Measurements from ENCODE around the gene SEPHS2. TPM values are rescaled to one million over a fixed set of nuclear protein-coding genes. Genes with fewer than 3 reads are reported as not detected.

Gene SEPHS2
- total RNA-seq, 1 experiment from 2014 or later = 8.2 TPM

DNA sequence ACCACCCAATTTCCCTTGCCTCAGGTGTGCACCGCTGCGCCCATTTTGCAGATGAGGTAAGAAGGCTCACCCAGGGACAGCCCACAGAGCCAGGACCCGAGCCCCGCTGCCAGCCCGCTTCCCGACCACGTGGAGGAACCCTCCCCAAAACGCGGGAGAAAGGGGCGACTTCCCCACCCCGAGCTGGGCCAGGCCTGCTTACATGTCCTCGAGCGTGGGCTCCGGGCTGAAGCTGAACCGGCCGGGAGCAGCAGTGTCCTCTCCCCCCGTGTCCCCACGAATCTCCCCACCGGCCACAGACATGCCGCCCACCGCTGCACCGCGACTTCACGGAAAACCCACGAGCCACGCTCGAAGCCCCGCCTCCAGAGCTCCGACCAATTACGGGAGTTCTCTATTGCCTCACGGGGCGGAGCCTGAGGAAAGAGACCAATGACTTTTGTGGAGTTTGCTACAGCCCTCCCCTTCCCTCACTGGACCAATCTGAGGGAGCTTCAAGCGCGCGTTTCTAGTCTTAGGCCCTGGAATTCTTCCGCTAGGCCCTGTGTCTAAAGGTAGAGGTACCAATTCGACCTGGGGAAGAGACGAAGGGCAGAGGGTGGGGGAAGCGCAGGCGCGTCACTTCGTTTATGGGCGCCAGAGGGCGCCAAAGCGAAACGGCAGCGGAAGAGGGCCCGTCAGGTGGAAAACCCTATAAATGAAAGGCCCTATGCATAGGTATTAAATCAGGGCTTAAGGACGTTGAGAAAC lies 15.8 kb downstream of the SEPHS2 start, which contains the start of gene DCTPP1:
Gene DCTPP1 (minus strand): TSS at position 353 of the 750 bp plus-strand sequence. CDS start 50 bp downstream, at position 303.
- Histone ChIP-seq H3K27me3 (replicated peaks) (no peaks in the 10 kb centered on the region), H3K27ac (peak within 1 kb of the TSS; percentile 26; the same call in 1 of the 2 replicates), H3K4me1 (replicated peaks) (peaks cover 16% of the 10 kb centered on the region), H3K36me3 (peaks cover 34% of the 10 kb centered on the region), H3K9me3 (replicated peaks) (no peaks in the 10 kb centered on the region), H3K4me3 (peak within 1 kb of the TSS; percentile 60)
- DNase-seq (ENCODE audit: low read depth in 1 of 2, low spot score in 2 of 2) = peak; percentile 96 to 97

DNA sequence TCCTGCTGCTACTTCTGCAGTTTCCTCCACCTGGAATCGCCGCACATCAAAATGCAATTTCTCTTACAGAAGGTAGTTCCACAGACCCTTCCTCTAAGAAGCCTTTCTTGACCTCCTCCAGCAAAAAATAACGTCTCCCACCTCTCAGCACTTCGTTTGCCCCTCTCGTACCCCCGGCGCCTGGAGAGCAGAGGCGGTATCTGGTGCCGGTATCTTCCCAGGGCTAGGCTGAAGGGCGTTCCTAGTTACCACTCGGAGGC lies 16.3 kb downstream of the SEPHS2 start:
- DNase-seq (ENCODE audit: low read depth in 1 of 2, low spot score in 2 of 2) = no peak
- no peak overlapping the region for H3K27ac ChIP-seq
- no peaks in the 10 kb centered on the region for H3K27me3 ChIP-seq (replicated peaks)
- peaks cover 37% of the 10 kb centered on the region for H3K36me3 ChIP-seq
- no peaks in the 10 kb centered on the region for H3K9me3 ChIP-seq (replicated peaks)
- H3K4me3 ChIP-seq = peak overlapping the region; percentile 60
- H3K4me1 ChIP-seq (replicated peaks) = peaks cover 16% of the 10 kb centered on the region

DNA sequence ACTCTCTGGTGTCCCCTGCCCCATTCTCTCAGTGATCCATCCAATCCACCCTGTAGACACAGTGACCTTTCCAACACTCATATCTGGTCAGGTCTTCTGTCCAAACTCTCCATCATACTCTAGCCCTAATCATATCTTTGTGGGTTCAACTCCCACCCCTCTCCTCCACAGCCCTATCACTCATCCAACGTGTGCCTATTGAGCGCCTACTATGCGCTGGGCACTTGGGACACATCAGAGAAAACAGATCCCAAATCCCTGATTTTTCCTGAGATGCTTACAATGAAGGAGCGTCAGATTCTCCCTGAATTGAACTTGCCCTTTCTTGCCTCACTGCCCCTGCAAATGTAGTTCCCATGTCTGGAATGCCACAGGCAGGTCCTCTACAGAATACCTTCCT lies 17.6 kb downstream of the SEPHS2 start:
- peaks cover 48% of the 10 kb centered on the region for H3K36me3 ChIP-seq

DNA sequence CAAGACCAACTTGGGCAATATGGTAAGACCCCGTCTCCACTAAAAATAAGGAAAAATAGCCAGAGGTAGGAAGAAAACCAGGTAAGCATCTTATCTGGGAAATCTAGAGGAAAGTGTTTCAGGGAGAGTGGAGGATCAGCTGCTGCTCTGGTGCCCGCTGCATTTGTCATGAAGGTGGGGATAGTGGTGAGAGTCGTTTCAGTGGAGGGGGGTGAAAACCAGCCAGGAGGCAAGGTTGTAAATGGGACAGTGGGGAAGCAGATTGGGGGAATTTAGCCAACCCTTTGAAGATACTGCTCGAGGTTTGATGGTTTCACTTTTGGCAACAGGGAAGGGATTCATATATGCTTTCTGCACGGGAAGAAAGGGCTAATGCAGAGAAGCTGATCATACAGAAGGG lies 24.7 kb downstream of the SEPHS2 start:
- Histone ChIP-seq H3K4me3 (no peak overlapping the region), H3K27ac (no peak overlapping the region), H3K36me3 (peaks cover 69% of the 10 kb centered on the region), H3K9me3 (replicated peaks) (no peaks in the 10 kb centered on the region), H3K27me3 (replicated peaks) (no peaks in the 10 kb centered on the region), H3K4me1 (replicated peaks) (no peaks in the 10 kb centered on the region)
- no peak for DNase-seq (ENCODE audit: low read depth in 1 of 2, low spot score in 2 of 2)

More for the DNA sequence above, 17.6 kb downstream of the SEPHS2 start:
- no peak for DNase-seq (ENCODE audit: low read depth in 1 of 2, low spot score in 2 of 2)
- H3K4me1 ChIP-seq (replicated peaks) = peaks cover 16% of the 10 kb centered on the region
- no peaks in the 10 kb centered on the region for H3K27me3 ChIP-seq (replicated peaks)
- H3K27ac ChIP-seq = no peak overlapping the region
- H3K9me3 ChIP-seq (replicated peaks) = no peaks in the 10 kb centered on the region
- H3K4me3 ChIP-seq = no peak overlapping the region

DNA sequence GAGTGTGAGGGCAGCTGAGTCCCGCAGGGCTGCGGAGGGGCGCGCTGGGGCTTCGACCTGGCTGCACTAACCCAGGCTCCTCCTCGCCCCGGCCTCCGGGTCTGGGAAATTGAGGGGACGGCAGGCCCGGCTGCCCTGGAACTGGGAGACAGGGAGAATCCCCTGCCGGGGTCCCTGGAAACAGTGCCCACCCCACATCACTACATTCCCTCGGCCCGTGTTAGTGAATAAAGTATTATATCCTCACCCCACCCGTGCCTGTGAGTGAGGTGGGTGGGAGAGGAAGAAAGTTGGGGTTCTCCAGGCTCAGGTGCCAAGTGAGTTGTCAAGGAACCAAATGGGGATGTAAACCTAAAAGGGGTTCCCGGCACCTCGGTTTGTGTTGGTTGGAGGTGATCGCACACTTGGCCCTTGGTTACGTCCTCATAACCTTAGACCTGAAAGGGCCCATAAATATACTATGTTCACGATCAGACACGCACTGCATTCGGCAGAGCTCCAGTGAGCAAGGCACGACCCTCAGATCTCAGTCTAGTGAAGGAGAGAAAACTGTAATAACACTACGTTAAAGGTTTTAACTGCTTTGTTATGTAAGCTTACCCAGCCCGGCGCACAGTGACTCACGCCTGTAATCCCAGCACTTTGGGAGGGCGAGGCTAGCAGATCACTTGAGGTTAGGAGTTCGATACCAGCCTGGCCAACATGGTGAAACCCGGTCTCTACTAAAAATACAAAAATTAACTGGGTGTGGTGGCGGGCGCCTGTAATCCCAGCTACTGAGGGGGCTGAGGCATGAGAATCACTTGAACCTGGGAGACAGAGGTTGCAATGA lies 27.1 kb downstream of the SEPHS2 start:
- H3K9me3 ChIP-seq (replicated peaks) = no peaks in the 10 kb centered on the region
- DNase-seq (ENCODE audit: low read depth in 1 of 2, low spot score in 2 of 2) = no peak
- H3K4me1 ChIP-seq (replicated peaks) = no peaks in the 10 kb centered on the region

DNA sequence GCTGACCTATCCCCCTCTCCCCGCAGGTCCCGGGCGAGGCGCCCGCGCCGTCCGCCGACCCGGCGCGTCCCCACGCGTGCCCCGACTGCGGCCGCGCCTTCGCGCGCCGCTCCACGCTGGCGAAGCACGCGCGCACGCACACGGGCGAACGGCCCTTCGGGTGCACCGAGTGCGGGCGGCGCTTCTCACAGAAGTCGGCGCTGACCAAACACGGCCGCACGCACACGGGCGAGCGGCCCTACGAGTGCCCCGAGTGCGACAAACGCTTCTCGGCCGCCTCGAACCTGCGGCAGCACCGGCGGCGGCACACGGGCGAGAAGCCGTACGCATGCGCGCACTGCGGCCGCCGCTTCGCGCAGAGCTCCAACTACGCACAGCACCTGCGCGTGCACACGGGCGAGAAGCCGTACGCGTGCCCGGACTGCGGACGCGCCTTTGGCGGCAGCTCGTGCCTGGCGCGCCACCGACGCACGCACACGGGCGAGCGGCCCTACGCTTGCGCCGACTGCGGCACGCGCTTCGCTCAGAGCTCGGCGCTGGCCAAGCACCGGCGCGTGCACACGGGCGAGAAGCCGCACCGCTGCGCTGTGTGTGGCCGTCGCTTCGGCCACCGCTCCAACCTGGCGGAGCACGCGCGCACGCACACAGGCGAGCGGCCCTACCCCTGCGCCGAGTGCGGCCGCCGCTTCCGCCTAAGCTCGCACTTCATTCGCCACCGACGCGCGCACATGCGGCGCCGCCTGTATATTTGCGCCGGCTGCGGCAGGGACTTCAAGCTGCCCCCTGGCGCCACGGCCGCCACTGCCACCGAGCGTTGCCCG lies 27.9 kb downstream of the SEPHS2 start:
- Histone ChIP-seq H3K36me3 (peaks cover 65% of the 10 kb centered on the region), H3K27ac (no peak overlapping the region), H3K4me1 (replicated peaks) (no peaks in the 10 kb centered on the region), H3K4me3 (no peak overlapping the region), H3K9me3 (replicated peaks) (no peaks in the 10 kb centered on the region), H3K27me3 (replicated peaks) (no peaks in the 10 kb centered on the region)
- no peak for DNase-seq (ENCODE audit: low read depth in 1 of 2, low spot score in 2 of 2)

More for the DNA sequence above, 27.1 kb downstream of the SEPHS2 start:
- H3K27me3 ChIP-seq (replicated peaks) = no peaks in the 10 kb centered on the region
- H3K27ac ChIP-seq = no peak overlapping the region
- H3K36me3 ChIP-seq = peaks cover 63% of the 10 kb centered on the region
- H3K4me3 ChIP-seq = no peak overlapping the region

DNA sequence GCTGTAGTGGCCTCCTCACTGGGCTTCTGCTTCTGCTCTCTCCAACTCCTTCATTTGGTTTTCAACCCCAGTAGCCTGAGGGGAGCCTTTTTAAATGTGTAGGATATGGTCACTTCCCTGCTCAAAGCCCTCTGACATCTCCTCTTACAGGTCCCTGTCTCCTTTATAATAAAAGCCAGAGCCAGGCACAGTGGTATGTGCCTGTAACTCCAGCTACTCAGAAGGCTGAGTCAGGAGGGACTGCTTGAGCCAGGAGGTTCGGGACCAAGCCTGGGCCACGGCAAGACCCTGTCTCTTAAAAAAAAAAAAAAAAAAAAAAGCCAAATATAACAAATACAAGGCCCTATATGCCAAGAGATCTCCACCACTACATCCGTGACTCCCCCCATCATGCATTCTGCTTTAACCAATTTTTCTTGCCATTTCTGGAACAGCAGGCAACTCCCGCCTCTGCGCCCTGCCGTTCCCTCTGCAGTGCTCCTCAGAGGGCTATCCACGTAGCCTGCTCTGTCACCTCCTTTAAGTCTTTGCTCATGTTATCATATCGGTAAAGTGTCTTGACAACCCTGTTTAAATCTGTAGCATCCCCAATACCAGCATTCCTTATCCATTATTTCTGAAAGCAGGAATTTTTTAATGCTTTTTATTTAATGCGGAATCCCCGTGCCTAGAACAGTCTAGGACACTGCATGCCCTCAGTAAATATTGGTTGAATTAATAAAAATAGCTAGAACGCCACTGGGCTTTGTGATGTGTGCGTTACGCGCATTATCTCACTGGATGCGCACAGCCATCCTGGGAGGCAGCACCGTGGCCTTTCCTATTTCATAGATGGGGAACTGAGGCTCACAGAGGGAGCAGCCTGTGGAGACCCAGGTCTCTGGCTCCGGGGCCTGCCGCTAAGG lies 28.8 kb downstream of the SEPHS2 start:
- no peaks in the 10 kb centered on the region for H3K9me3 ChIP-seq (replicated peaks)
- no peaks in the 10 kb centered on the region for H3K4me1 ChIP-seq (replicated peaks)
- no peaks in the 10 kb centered on the region for H3K27me3 ChIP-seq (replicated peaks)
- H3K36me3 ChIP-seq = peaks cover 65% of the 10 kb centered on the region
- no peak overlapping the region for H3K27ac ChIP-seq
- no peak overlapping the region for H3K4me3 ChIP-seq
- no peak for DNase-seq (ENCODE audit: low read depth in 1 of 2, low spot score in 2 of 2)

DNA sequence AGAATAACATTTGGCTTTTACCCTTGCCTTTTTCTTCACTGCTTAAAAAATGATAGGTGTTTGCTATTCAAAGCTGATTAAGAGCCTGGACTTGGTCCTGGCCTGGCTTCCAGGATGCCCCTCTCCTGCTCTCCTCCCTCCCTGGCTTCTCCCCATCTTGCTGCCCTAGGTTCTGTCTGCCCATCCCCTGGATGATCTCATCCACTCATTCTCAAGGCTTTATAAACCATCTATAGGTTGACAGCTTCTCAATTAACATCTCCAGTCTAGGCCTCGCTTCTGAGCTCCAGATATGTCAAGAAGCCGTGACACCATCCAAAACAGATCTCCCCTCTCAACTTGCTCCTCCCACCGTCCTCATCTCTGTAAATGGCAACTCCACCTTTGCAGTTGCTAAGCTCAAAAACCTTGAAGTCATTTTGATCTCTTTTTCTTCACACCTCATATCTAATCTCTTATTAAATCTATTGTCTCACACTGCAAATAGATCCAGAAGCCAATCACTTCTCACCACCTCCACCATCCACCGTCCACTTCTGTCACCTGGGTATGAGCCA lies 29.5 kb downstream of the SEPHS2 start:
- no peak overlapping the region for H3K4me3 ChIP-seq
- H3K36me3 ChIP-seq = peaks cover 68% of the 10 kb centered on the region
- H3K9me3 ChIP-seq (replicated peaks) = no peaks in the 10 kb centered on the region
- no peak overlapping the region for H3K27ac ChIP-seq
- no peaks in the 10 kb centered on the region for H3K27me3 ChIP-seq (replicated peaks)
- no peaks in the 10 kb centered on the region for H3K4me1 ChIP-seq (replicated peaks)
- DNase-seq (ENCODE audit: low read depth in 1 of 2, low spot score in 2 of 2) = no peak

DNA sequence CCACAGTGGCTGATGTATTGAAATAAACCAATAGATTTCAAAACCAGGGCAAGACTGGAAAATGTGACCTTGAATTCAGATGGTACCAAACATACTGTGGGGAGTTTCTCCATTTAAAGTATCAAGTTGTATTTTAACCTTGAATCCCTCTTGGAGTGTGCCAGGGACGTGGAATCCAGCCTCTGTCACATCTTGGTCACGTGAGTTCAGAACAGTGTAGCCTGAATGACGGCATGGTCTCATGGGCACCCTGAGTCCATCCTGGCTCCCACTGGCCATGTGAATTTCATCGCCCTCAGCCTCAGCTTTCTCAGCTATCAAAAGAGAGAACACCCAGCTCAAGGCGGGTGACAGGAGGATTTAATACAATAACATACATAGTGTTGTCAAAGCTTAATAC lies 31.5 kb downstream of the SEPHS2 start:
- peaks cover 71% of the 10 kb centered on the region for H3K36me3 ChIP-seq
- H3K27me3 ChIP-seq (replicated peaks) = no peaks in the 10 kb centered on the region
- H3K4me3 ChIP-seq = no peak overlapping the region
- H3K4me1 ChIP-seq (replicated peaks) = peaks cover 2% of the 10 kb centered on the region
- H3K9me3 ChIP-seq (replicated peaks) = no peaks in the 10 kb centered on the region
- no peak for DNase-seq (ENCODE audit: low read depth in 1 of 2, low spot score in 2 of 2)
- H3K27ac ChIP-seq = no peak overlapping the region

DNA sequence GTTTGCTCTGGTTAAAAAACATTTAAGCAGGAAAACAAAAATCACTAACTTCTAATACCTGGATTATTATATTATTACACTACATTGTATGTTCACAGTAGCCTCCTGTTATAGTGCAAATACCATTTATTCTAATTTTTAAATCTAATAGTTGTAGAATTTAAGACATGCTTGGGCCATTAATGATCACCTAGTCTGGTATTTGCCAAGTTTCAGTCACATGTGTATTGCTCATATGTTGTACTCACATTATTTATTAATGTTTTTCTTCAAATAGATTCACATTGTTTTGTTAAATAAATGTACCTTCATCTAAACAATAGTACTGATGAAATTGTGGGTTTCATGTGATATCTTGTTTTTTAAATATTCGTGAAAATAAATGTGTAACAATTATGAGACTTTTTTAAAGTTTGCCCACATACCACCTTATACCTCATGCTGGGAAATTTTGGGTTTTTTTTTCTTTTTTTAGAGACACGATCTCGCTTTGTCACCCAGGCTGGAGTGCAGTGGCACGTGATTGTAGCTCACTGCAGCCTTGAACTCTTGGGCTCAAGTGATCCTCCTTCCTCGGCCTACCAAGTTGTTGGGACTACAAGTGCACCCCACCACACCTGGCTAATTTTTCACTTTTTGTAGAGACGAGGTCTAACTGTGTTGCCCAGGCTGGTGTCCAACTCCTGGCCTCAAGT lies 32.4 kb downstream of the SEPHS2 start:
- Histone ChIP-seq H3K36me3 (peaks cover 66% of the 10 kb centered on the region), H3K4me3 (no peak overlapping the region), H3K9me3 (replicated peaks) (no peaks in the 10 kb centered on the region), H3K27me3 (replicated peaks) (no peaks in the 10 kb centered on the region), H3K27ac (no peak overlapping the region), H3K4me1 (replicated peaks) (peaks cover 9% of the 10 kb centered on the region)
- no peak for DNase-seq (ENCODE audit: low read depth in 1 of 2, low spot score in 2 of 2)

DNA sequence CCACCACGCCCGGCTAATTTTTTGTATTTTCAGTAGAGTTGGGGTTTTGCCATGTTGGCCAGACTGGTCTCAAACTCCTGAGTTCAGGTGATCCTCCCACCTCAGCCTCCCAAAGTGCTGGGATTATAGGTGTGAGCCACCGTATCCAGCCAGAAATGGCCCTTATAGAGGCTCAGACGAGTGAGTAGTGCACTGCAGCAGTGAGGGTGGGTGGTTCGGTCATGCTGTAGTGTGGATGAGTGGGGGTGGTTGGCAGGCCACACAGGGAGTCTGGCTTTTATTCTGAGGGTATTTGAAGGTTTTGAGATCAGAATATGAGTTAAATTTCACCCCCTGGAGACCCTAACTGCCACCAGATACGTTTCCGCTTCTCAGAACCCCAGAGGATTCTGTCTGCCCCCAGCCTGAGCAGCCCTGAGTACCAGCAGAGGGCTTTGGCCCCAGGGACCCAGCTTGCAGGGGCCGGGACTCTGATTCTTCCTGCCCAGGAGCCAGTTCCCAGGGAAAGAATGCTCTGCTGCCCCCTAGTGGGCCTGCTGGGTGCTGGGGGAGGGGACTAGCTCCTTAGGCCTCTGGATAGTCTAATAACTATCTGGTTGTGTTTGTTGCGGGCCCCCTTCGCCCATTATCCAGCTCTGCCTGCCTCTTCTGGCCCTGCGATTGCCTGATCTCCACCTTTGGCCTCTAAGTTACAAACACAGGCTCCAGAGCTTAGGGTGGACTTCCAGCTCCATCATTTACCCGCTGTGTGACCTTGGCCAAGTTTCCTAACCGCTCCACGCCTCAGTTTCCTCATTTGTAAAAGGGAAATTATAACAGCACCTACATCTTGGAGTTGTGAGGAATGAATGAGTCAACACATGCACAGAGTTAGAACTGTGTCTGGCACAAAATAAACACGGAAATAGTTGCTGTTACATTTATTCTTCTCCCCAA lies 36.3 kb downstream of the SEPHS2 start:
- Histone ChIP-seq H3K27ac (no peak overlapping the region), H3K27me3 (replicated peaks) (no peaks in the 10 kb centered on the region), H3K4me3 (no peak overlapping the region), H3K36me3 (peaks cover 47% of the 10 kb centered on the region), H3K4me1 (replicated peaks) (peaks cover 19% of the 10 kb centered on the region), H3K9me3 (replicated peaks) (no peaks in the 10 kb centered on the region)
- DNase-seq (ENCODE audit: low read depth in 1 of 2, low spot score in 2 of 2) = peak; percentile 89 to 93
